Astrocyte (in vitro differentiated cells and primary cell): Measurements from ENCODE around the gene PITX1. TPM values are rescaled to one million over a fixed set of nuclear protein-coding genes. Genes with fewer than 3 reads are reported as not detected.

Source experiments
- DNase-seq: peaks from one replicate; pipeline ENCODE4 v3.0.0-alpha.2; 2010; ENCODE audit warnings: low read depth
- FAIRE-seq: peaks from 2 replicates; lab custom pipeline; 2011; peaks lifted over from hg19 to GRCh38; lab: Jason Lieb, UNC
- H2AFZ ChIP-seq: 2 replicates; pipeline ENCODE4 v1.6.0; 2012; ENCODE audit warnings: low read depth, low read length, inconsistent platforms
- H3K27ac ChIP-seq: 2 replicates; pipeline ENCODE4 v1.5.1; 2011; ENCODE audit warnings: low read depth, low read length, inconsistent platforms
- H3K27me3 ChIP-seq: 2 replicates; pipeline ENCODE4 v1.6.0; 2011; ENCODE audit warnings: low read length, inconsistent platforms; ENCODE audit not compliant: insufficient read depth
- H3K36me3 ChIP-seq: 2 replicates; pipeline ENCODE4 v1.5.1; 2011; ENCODE audit warnings: low read length, inconsistent platforms; ENCODE audit not compliant: insufficient read depth
- H3K4me1 ChIP-seq: 2 replicates; pipeline ENCODE4 v1.5.1; 2011; ENCODE audit warnings: low read length, inconsistent platforms; ENCODE audit not compliant: insufficient read depth
- H3K4me2 ChIP-seq: 2 replicates; pipeline ENCODE4 v1.6.0; 2012; ENCODE audit warnings: low read length, inconsistent platforms
- H3K4me3 ChIP-seq: 2 replicates; pipeline ENCODE4 v1.5.1; 2011; ENCODE audit warnings: low read depth, mild to moderate bottlenecking, low read length, inconsistent platforms; ENCODE audit not compliant: insufficient read depth
- H3K79me2 ChIP-seq: 2 replicates; pipeline ENCODE4 v1.6.0; 2012; ENCODE audit warnings: mild to moderate bottlenecking, low read length, inconsistent platforms; ENCODE audit not compliant: insufficient read depth
- H3K9ac ChIP-seq: 2 replicates; pipeline ENCODE4 v1.6.0; 2012; ENCODE audit warnings: mild to moderate bottlenecking, low read length, inconsistent platforms
- H3K9me3 ChIP-seq: 2 replicates; pipeline ENCODE4 v1.5.1; 2012; ENCODE audit warnings: low read depth, mild to moderate bottlenecking, low read length, inconsistent platforms; ENCODE audit not compliant: insufficient read depth
- H4K20me1 ChIP-seq: 2 replicates; pipeline ENCODE4 v1.6.0; 2012; ENCODE audit warnings: low read length, inconsistent platforms; ENCODE audit not compliant: insufficient read depth
- H3K27ac Mint-ChIP-seq: one replicate; pipeline ENCODE4 v1.8.0; 2021; ENCODE audit warnings: mild to moderate bottlenecking, mixed read lengths; ENCODE audit not compliant: unreplicated experiment
- H3K27me3 Mint-ChIP-seq: one replicate; pipeline ENCODE4 v1.8.0; 2021; ENCODE audit warnings: low read depth, mixed read lengths; ENCODE audit not compliant: unreplicated experiment
- H3K36me3 Mint-ChIP-seq: one replicate; pipeline ENCODE4 v1.8.0; 2021; ENCODE audit warnings: low read depth, mixed read lengths; ENCODE audit not compliant: unreplicated experiment
- H3K4me1 Mint-ChIP-seq: one replicate; pipeline ENCODE4 v1.8.0; 2021; ENCODE audit warnings: low read depth, mixed read lengths; ENCODE audit not compliant: unreplicated experiment
- H3K4me3 Mint-ChIP-seq: one replicate; pipeline ENCODE4 v1.8.0; 2021; ENCODE audit warnings: mild to moderate bottlenecking, moderate library complexity, mixed read lengths; ENCODE audit not compliant: unreplicated experiment
- H3K9me3 Mint-ChIP-seq: one replicate; pipeline ENCODE4 v1.8.0; 2021; ENCODE audit warnings: mild to moderate bottlenecking, mixed read lengths; ENCODE audit not compliant: unreplicated experiment
- EZH2 ChIP-seq: IDR thresholded peaks from 2 replicates; pipeline ENCODE4 v1.6.1; 2012; ENCODE audit warnings: mild to moderate bottlenecking, low read length, inconsistent platforms; ENCODE audit not compliant: insufficient read depth
- total RNA-seq: library from RNA; stranded (reverse); gene quantifications from 2 replicates; pipeline ENCODE4 v1.2.1, GENCODE V29; 2021
- TF ChIP-seq, protein P1 (sequence below): IDR thresholded peaks from 2 replicates; pipeline ENCODE4 v1.5.1; 2011; ENCODE audit warnings: low read depth, mild to moderate bottlenecking, inconsistent platforms, low read length, moderate library complexity; ENCODE audit not compliant: insufficient read depth

PITX1 gene
- total RNA-seq, 1 donor from 2014 or later, result 0.52 TPM

DNA sequence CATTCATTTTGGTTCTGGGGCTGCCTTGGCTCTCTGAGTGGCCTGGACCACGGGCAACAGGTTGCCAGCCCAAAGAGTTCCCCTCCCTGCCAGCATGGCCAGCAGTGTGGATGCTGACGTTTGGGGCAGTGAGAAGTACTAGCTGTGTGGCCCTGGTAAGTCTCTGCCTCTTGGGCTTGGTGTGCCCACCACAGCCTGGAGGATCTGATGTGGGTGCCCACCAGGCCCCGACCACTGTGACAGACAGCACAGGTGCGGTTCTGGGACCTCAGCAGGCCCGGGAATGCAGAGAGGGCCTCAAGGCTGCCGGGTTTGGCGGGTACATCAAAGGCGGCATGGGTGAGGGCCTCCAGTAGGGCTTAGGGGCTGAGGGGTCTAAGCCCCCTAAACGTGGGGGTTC is 33.6 kb upstream of the PITX1 start:
- Histone ChIP-seq H3K27ac (no peak overlapping the region), H3K4me1 (no peaks in the 10 kb centered on the region), H3K79me2 (no peaks in the 10 kb centered on the region), H3K9ac (no peak overlapping the region), H3K9me3 (no peaks in the 10 kb centered on the region), H4K20me1 (no peaks in the 10 kb centered on the region), H3K4me2 (no peak overlapping the region), H3K36me3 (no peaks in the 10 kb centered on the region), H3K4me3 (no peak overlapping the region), H2AFZ (no peak overlapping the region), H3K27me3 (peaks cover 11% of the 10 kb centered on the region)
- Mint-ChIP-seq H3K9me3 (no peaks in the 10 kb centered on the region), H3K36me3 (no peaks in the 10 kb centered on the region), H3K4me3 (no peak overlapping the region), H3K27me3 (peaks cover 75% of the 10 kb centered on the region), H3K4me1 (peaks cover 6% of the 10 kb centered on the region), H3K27ac (no peak overlapping the region)
- FAIRE-seq (no peak), DNase-seq (no peak)
- TF ChIP-seq EZH2, result no peak
- TF ChIP-seq, protein P1, sequence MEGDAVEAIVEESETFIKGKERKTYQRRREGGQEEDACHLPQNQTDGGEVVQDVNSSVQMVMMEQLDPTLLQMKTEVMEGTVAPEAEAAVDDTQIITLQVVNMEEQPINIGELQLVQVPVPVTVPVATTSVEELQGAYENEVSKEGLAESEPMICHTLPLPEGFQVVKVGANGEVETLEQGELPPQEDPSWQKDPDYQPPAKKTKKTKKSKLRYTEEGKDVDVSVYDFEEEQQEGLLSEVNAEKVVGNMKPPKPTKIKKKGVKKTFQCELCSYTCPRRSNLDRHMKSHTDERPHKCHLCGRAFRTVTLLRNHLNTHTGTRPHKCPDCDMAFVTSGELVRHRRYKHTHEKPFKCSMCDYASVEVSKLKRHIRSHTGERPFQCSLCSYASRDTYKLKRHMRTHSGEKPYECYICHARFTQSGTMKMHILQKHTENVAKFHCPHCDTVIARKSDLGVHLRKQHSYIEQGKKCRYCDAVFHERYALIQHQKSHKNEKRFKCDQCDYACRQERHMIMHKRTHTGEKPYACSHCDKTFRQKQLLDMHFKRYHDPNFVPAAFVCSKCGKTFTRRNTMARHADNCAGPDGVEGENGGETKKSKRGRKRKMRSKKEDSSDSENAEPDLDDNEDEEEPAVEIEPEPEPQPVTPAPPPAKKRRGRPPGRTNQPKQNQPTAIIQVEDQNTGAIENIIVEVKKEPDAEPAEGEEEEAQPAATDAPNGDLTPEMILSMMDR, result no peak

DNA sequence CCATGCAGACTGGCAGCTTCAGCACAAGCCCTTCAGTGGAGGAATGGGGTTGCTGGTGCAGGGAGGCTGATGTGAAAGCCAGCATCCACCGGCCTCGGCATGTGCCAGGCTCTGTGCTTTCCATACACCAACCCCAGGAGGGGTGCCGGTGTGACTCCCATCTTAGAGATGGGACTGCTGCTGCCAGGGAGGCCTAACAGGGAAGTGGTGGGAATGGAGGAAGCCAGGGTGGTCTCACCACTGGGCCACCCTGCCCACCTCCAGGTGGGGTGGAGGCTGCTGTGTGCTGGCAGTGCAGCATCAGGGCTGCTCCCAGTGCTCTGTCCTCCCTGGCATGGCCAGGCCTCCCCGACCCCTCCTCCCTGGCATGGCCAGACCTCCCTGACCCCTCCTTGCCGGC is 32.8 kb upstream of the PITX1 start:
- no peak overlapping the region for H2AFZ ChIP-seq
- H3K4me3 Mint-ChIP-seq, result no peak overlapping the region
- no peak overlapping the region for H3K4me2 ChIP-seq
- H3K27ac Mint-ChIP-seq, result no peak overlapping the region
- DNase-seq, result no peak
- peaks cover 11% of the 10 kb centered on the region for H3K27me3 ChIP-seq
- no peak for TF ChIP-seq EZH2
- TF ChIP-seq, protein P1, result no peak
- peaks cover 75% of the 10 kb centered on the region for H3K27me3 Mint-ChIP-seq
- H3K9me3 Mint-ChIP-seq, result no peaks in the 10 kb centered on the region
- H3K27ac ChIP-seq, result no peak overlapping the region
- no peak for FAIRE-seq
- no peaks in the 10 kb centered on the region for H3K9me3 ChIP-seq
- H3K4me3 ChIP-seq, result no peak overlapping the region
- peaks cover 6% of the 10 kb centered on the region for H3K4me1 Mint-ChIP-seq
- no peaks in the 10 kb centered on the region for H3K4me1 ChIP-seq
- H3K36me3 Mint-ChIP-seq, result no peaks in the 10 kb centered on the region
- H3K79me2 ChIP-seq, result no peaks in the 10 kb centered on the region
- H3K9ac ChIP-seq, result no peak overlapping the region
- no peaks in the 10 kb centered on the region for H3K36me3 ChIP-seq
- H4K20me1 ChIP-seq, result no peaks in the 10 kb centered on the region

DNA sequence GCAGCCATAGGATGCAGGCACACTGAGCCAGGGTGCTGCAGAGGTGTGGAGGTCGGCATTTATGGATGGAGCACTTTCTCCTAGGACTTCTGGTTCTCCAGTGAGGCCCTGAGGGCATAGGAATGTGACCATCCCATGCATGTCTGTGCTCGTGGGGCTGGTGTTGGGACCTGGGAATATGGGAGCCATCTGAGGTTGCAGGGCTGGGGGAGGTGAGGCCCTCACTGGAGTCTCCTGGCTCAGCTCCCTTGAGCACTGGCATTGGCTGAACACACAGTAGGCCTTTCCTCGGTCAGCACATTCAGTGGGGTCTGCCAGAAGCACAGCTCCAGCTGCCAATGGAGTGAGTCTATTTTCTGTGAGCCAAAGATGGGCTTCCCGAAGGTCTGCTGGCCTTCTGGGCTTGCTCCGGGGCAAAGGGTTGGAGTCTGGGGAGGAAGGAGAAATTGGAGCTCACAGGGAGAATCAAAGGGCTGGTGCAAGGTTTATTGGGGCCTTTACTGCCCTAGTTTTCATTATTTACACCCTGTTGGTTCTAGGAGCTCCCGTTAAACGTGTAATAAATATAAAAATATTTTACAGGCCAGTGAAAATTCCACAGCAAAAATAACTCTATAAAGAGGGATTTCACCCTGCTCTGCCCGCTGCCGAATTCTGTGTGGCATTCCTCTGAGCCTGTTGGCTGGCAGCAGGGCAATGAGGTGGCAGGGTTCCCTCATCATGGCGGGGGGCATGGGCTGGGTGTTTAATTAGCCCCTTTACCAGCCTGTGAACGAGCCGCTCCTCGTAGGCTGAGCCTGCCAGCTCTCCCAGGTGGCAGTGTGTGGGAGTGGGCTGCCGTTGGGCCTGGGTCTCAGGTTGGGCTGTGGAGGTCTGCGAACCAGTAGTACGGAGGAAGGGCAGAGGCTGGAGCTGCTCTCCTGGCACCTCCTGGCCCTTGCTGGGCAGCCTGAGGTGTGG is 31.6 kb upstream of the PITX1 start:
- H3K4me3 Mint-ChIP-seq, result no peak overlapping the region
- Histone ChIP-seq H3K27ac (no peak overlapping the region), H3K4me2 (no peak overlapping the region), H2AFZ (no peak overlapping the region), H3K36me3 (no peaks in the 10 kb centered on the region), H3K4me3 (no peak overlapping the region), H3K9me3 (no peaks in the 10 kb centered on the region), H3K27me3 (peaks cover 11% of the 10 kb centered on the region), H3K79me2 (no peaks in the 10 kb centered on the region), H4K20me1 (no peaks in the 10 kb centered on the region), H3K9ac (no peak overlapping the region), H3K4me1 (no peaks in the 10 kb centered on the region)
- FAIRE-seq, result no peak
- H3K27me3 Mint-ChIP-seq, result peaks cover 77% of the 10 kb centered on the region
- H3K36me3 Mint-ChIP-seq, result no peaks in the 10 kb centered on the region
- H3K9me3 Mint-ChIP-seq, result peaks cover under 1% of the 10 kb centered on the region
- no peak for DNase-seq
- H3K27ac Mint-ChIP-seq, result no peak overlapping the region
- peaks cover 6% of the 10 kb centered on the region for H3K4me1 Mint-ChIP-seq
- TF ChIP-seq, protein P1, result no peak
- no peak for TF ChIP-seq EZH2
